Colonic mucosa (tissue), 4 donors: ENCODE measurements around the gene MAD1L1. TPM values are rescaled to one million over a fixed set of nuclear protein-coding genes. Genes with fewer than 3 reads are reported as not detected.

Experiments used
- DNase-seq: peaks from one replicate; pipeline ENCODE4 v3.0.0-alpha.2; 2020
- H3K27ac ChIP-seq: fragments of 200-600 bp; one replicate; pipeline ENCODE4 v1.8.0; 2021
- H3K27me3 ChIP-seq: fragments of 200-600 bp; one replicate; pipeline ENCODE4 v1.8.0; 2021
- H3K36me3 ChIP-seq: fragments of 200-600 bp; one replicate; pipeline ENCODE4 v1.8.0; 2021
- H3K4me1 ChIP-seq: fragments of 200-600 bp; one replicate; pipeline ENCODE4 v1.8.0; 2021; ENCODE audit warnings: mild to moderate bottlenecking
- H3K4me3 ChIP-seq: fragments of 200-600 bp; one replicate; pipeline ENCODE4 v1.8.0; 2021
- H3K9ac ChIP-seq, 2 donors: one replicate each; pipeline ENCODE4 v1.7.0; 2013; ENCODE audit warnings: control low read depth in 2 of 2, low read depth in 2 of 2, low read length in 2 of 2
- H3K9me3 ChIP-seq: fragments of 200-600 bp; one replicate; pipeline ENCODE4 v1.8.0; 2021
- CTCF ChIP-seq: fragments of 200-600 bp; IDR thresholded peaks from one replicate; pipeline ENCODE4 v1.8.0; 2022; ENCODE audit warnings: antibody characterized with exemption, mild to moderate bottlenecking
- intact Hi-C: fragments of 100-400 bp; cut with DNase I; formaldehyde crosslinking; loops from one replicate; pipeline ENCODE4 v1.14.1; 2022
- total RNA-seq, 2 donors: library from RNA; stranded (reverse); fragmentation: NEBNext Ultra II Directional in 1 of 2; extraction: Animal tissue kit (Norgen Biotek cat#: 25700) in 1 of 2; gene quantifications; one replicate each; pipeline ENCODE4 v1.2.1, GENCODE V29; 2021
- donor health status: healthy.
- donor health status: DM: no; HTN: no; CAD: no.
- donor health status: DM: no; HTN: no; CAD: no.

MAD1L1 gene
- total RNA-seq, 2 donors from 2014 or later = 18.2 to 47.0 TPM

DNA sequence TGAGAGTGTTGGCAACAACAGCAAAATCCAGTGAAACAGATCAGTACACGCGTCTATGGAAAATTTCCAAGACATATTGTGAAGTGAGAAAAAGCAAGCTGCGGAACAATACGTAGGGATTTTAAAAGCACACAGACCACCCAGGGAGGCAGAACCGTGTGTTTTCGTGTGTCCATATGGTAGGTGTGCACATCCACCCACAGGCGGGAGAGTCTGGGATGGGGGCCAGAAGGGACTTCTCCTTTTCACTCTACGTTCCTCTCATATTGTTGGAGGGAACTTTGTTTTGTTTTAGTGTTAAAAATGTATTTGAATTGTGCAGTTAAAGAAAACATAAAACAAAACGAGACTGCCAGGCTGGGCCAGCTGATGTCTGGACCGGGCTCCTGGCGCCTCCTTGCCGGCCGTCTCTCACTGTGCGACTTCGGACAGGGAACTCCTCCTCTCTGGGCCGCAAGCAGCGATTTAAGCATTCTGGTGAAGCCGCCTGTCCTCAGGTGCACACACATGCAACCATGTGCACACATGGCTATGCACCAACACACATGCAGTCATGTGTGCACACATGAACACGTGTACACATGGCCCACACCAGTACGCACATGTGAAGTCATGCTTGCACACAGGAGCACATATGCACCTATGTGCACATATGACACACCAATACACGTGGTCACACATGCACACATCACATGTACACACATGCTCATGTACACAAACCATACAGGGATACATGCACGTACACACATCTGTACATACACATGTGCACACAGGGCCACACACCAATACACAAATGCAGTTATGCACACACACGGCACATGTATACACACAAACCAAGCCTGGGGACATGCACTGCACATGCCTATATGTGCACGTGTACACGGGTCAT, 421.5 kb downstream of the MAD1L1 start:
- no peak overlapping the region for H3K27ac ChIP-seq
- no peak overlapping the region for H3K9ac ChIP-seq
- no peak for TF ChIP-seq CTCF
- H3K27me3 ChIP-seq = no peaks in the 10 kb centered on the region
- no peak overlapping the region for H3K4me3 ChIP-seq
- intact Hi-C loops = no loop called here
- no peaks in the 10 kb centered on the region for H3K36me3 ChIP-seq
- no peak for DNase-seq
- H3K4me1 ChIP-seq = no peaks in the 10 kb centered on the region
- H3K9me3 ChIP-seq = no peaks in the 10 kb centered on the region

DNA sequence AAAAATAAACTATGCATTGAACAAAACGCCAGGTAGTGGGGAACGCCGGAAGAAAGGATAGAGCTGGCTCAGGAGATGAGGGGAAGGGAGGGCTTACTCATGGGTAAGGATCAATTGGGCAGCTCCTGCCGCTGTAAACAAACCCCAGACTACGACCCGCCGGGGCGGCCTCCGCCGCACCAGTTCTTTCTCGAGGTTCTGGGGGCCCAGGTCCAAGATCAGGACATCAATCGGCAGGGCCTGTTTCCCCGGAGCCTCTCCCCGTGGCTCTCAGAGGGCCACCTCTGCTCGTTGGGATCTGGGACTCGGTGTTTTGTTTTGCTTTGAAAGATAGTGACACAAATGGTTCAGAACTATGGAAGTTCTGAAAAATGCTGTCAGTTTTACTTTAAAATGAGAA, 422.2 kb downstream of the MAD1L1 start:
- DNase-seq = no peak
- Histone ChIP-seq H3K36me3 (no peaks in the 10 kb centered on the region), H3K9ac (no peak overlapping the region), H3K27me3 (no peaks in the 10 kb centered on the region), H3K9me3 (no peaks in the 10 kb centered on the region), H3K4me1 (no peaks in the 10 kb centered on the region), H3K4me3 (no peak overlapping the region), H3K27ac (no peak overlapping the region)
- intact Hi-C loops = no loop called here
- TF ChIP-seq CTCF = no peak

DNA sequence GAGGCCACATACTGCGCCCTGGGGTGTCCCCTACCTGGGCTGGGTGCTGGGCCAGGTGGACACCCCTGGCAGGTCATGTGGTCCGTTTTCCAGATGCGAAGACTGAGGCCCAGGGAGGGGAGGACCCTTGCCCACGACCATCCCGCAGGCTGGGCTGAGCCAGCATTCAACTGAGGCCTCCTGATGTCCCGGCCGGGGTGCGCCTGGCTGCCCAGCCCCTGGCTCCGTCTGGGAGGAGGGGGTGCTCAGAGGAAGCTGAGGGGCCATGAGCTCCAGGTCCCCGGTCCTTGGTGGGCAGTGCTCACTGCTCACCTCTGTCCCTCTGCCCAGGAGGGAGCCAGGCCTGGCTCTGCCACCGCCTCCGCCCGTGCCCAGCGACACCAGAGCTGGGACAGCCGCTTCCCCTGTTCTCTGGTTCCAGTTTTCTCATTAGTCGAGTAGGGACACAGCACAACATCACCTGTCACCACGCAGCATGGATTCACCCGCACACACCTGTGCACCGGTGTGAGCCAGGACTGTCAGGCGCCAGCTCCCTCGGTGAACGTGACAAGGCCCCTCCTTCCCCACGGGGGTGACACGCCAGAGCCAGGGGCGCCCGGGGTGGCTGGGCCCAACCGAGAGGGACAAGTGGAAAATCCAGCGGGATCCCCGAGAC, 423.0 kb downstream of the MAD1L1 start:
- TF ChIP-seq CTCF = no peak
- H3K36me3 ChIP-seq = no peaks in the 10 kb centered on the region

DNA sequence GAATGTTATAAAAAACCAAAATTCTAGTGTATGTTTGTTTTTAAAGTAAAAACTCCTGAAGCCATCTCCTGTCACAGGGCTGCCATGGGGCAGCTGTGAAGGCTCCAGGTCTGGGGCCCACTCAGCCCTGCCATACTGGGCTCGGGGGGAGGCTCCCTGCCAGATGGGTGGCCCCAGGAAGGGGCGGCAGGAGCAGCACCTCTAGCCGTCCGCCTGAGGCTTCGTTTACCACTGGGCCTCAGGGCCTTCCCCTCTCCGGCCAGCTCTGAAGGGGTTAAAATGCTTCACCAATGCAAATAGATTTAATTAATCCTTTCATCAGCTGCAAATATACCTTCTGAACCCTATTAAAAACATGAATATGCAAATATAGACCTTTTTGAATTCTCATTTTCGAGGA, 423.7 kb downstream of the MAD1L1 start:
- no peak for DNase-seq

More for the DNA sequence above, 423.0 kb downstream of the MAD1L1 start:
- Histone ChIP-seq H3K4me3 (no peak overlapping the region), H3K27me3 (no peaks in the 10 kb centered on the region), H3K9me3 (no peaks in the 10 kb centered on the region), H3K27ac (no peak overlapping the region), H3K4me1 (no peaks in the 10 kb centered on the region), H3K9ac (no peak overlapping the region)
- intact Hi-C loops = no loop called here
- DNase-seq = no peak

More for the DNA sequence above, 423.7 kb downstream of the MAD1L1 start:
- intact Hi-C loops = no loop called here
- H3K27me3 ChIP-seq = no peaks in the 10 kb centered on the region
- no peak overlapping the region for H3K27ac ChIP-seq
- H3K9ac ChIP-seq = no peak overlapping the region
- no peaks in the 10 kb centered on the region for H3K36me3 ChIP-seq
- no peak overlapping the region for H3K4me3 ChIP-seq
- H3K4me1 ChIP-seq = no peaks in the 10 kb centered on the region
- no peaks in the 10 kb centered on the region for H3K9me3 ChIP-seq
- no peak for TF ChIP-seq CTCF
